Muscle of back (tissue), 13 donors: Measurements from ENCODE around the gene PLPP7. TPM values are rescaled to one million over a fixed set of nuclear protein-coding genes. Genes with fewer than 3 reads are reported as not detected.
"Not testable (repeated sequence)": the region's sequence is repeated elsewhere in the genome, so short reads cannot be mapped to it uniquely, and the experiment has no call there.

ENCODE experiments used
- DNase-seq, 3 donors: peaks; one replicate each; pipeline versions ENCODE4 v3.0.0 to v3.0.0-alpha.2; 2013
- long read RNA-seq, 9 donors: transcript quantifications; one replicate each; lab custom pipeline, GENCODE V29; 2026
- polyA plus RNA-seq, 10 donors: library from polyadenylated mRNA; unstranded; fragments of 120-200 nt; gene quantifications; one replicate each; pipeline ENCODE4 v1.2.1, GENCODE V29; 2013; ENCODE audit not compliant: insufficient read length in 10 of 10

PLPP7 gene
- polyA plus RNA-seq, result 10 to 100 TPM; 20.0 to 33.9 (median 30.0) TPM
- long read RNA-seq, donor 1, transcript PLPP7-202 (2 exons, 2,095 nt), result major isoform, 12 of 12 reads
- long read RNA-seq, donor 1, partial matches to known transcripts, result 0 of 12 reads
- long read RNA-seq, donor 1, other reads (novel, unspliced or antisense), result 0 of 12 reads
- long read RNA-seq, donor 2, transcript PLPP7-202 (2 exons, 2,095 nt), result major isoform, 11 of 13 reads
- long read RNA-seq, donor 2, partial matches to known transcripts, result 0 of 13 reads
- long read RNA-seq, donor 2, other reads (novel, unspliced or antisense), result 0 of 13 reads
- long read RNA-seq, donor 3, result 0 reads
- long read RNA-seq, donor 4, transcript PLPP7-202 (2 exons, 2,095 nt), result major isoform, 6 of 7 reads
- long read RNA-seq, donor 4, partial matches to known transcripts, result 0 of 7 reads
- long read RNA-seq, donor 4, other reads (novel, unspliced or antisense), result 0 of 7 reads
- long read RNA-seq, donor 5, transcript PLPP7-202 (2 exons, 2,095 nt), result major isoform, 15 of 16 reads
- long read RNA-seq, donor 5, partial matches to known transcripts, result 0 of 16 reads
- long read RNA-seq, donor 5, other reads (novel, unspliced or antisense), result 0 of 16 reads
- long read RNA-seq, donor 6, transcript PLPP7-202 (2 exons, 2,095 nt), result major isoform, 10 of 10 reads
- long read RNA-seq, donor 6, partial matches to known transcripts, result 0 of 10 reads
- long read RNA-seq, donor 6, other reads (novel, unspliced or antisense), result 0 of 10 reads
- long read RNA-seq, donor 7, transcript PLPP7-202 (2 exons, 2,095 nt), result major isoform, 5 of 5 reads
- long read RNA-seq, donor 7, partial matches to known transcripts, result 0 of 5 reads
- long read RNA-seq, donor 7, other reads (novel, unspliced or antisense), result 0 of 5 reads
- long read RNA-seq, donor 8, transcript PLPP7-202 (2 exons, 2,095 nt), result major isoform, 9 of 9 reads
- long read RNA-seq, donor 8, partial matches to known transcripts, result 0 of 9 reads
- long read RNA-seq, donor 8, other reads (novel, unspliced or antisense), result 0 of 9 reads
- long read RNA-seq, donor 9, partial matches to known transcripts, result 0 of 3 reads
- long read RNA-seq, donor 9, other reads (novel, unspliced or antisense), result 0 of 3 reads

DNA sequence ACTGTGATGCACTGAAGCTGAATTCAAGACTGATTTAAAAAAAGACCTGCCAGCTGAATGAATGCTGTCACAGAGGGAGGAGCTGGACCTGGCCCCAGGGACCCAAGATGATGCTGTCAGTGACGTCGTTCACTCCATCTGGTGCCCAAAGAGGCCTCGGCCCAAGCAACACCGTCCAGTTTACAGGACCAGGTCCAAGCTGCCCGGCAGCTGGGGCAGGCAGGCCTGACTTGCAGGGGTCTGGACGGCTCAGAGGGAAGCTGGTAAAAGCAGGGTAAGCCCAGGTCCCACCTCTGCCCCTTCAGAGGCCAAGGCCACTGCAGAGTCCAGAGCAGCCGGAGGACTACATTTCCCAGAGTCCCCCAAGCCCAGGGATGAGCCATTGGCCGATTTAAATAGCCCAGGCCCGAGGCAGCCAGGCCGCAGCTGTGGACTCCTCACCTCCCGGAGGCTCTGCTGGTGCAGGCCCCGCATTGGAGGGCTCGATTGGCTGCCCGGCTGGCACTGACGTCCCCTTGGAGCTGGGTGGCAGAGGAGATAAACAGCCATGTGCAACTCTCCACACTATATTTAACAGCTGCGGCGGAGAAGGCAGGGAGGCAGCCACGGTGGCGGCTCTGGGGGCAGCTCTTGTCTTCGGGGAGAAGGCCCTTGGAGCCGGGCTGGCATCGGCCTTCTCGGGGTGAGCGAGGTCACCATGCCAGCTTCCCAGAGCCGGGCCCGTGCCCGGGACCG, at the start of gene PLPP7:
Gene PLPP7 (plus strand): TSS at position 423 of the 735 bp plus-strand sequence. CDS start 275 bp downstream, at position 698.
- DNase-seq, result peak; percentile 77 to 90 (median 83)

GRCh38 chr9:131240047-131240921, 49.2 kb upstream of the PLPP7 start:
- peak in 1 of 3 donors; percentile 34 for DNase-seq

- DNase-seq, result not testable (repeated sequence)
These were observed 45.2 kb upstream of the PLPP7 start for GRCh38 chr9:131244331-131244730.

DNA sequence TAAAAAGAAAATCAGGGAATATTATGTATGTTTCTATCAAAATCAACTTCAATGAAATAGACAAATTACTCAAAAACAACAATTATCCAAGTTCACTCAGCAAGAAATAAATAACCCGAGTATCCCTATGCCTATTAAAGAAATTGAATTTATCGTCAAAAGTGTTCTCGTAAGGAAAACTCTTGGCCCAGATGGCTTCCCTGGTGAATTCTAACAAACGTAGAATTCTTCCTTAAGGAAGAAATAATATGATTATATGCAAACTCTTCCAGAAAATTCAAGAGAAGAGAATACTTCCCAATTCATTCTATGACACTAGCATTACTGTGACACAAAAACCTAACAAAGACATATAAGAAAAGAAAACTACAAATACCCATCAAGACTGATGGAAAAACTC, 42.9 kb upstream of the PLPP7 start:
- peak in 1 of 3 donors; percentile 48 for DNase-seq

DNA sequence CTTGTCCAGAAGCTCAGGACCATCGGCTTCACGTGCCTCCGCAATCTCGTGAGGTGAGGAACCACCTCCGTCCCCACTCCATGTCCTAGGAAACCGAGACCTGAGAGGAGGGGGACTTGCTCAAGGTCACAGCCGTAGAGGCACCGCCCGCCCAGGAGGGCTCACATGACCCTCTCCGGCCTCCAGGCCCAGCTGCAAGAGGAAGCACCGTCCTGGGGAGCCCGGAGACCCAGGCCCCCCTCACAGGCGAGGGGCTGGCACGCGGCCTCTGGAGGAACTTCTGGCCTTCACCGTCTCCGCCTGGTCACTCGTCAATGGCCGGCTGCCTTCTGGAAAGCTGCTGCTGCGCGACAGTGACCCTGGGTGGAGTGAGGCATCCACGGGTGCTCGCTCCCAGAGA, 37.4 kb upstream of the PLPP7 start:
- no peak for DNase-seq

GRCh38 chr9:131253891-131254491, 35.5 kb upstream of the PLPP7 start:
- DNase-seq, result peak in 1 of 3 donors; percentile 79

GRCh38 chr9:131254626-131255025, 34.9 kb upstream of the PLPP7 start:
- no peak for DNase-seq

GRCh38 chr9:131255676-131256197, 33.8 kb upstream of the PLPP7 start:
- no peak for DNase-seq

DNA sequence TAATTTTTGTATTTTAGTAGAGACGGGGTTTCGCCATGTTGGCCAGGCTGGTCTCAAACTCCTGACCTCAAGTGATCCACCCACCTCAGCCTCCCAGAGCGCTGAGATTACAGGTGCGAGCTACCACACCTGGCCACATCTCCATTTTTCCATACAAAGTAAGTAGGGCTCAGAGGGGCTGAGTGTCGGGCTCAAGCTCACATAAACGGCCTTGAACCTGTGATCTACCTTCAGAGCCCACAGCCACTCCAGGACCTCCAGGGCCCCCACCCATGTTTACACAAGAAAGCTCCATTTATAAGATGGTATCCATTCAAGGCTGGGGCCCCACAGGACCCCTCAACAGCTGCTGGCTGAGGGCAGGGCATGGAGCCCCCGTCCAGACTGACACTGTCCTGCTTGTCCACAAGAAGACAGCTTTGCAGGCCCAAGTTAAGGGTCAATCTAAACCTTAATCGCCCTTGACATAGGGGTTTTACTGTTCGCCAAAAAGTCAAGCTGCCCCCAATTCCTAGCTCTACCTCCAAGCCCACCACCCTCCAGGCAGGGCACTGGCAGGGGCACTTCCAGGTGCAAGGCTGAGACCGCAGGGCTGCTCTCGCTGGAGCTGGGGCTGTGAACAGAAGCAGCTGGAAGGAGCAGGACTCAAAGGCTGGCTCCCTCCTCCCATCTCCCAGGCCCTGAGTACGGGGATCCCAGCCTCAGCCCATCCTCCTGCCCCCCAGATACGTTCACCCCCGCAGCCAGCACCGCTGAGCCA, 32.1 kb upstream of the PLPP7 start:
- peak in 1 of 3 donors; percentile 25 for DNase-seq

- DNase-seq, result peak in 2 of 3 donors; percentile 74 to 80
These were observed 31.3 kb upstream of the PLPP7 start for GRCh38 chr9:131258186-131258585.

DNA sequence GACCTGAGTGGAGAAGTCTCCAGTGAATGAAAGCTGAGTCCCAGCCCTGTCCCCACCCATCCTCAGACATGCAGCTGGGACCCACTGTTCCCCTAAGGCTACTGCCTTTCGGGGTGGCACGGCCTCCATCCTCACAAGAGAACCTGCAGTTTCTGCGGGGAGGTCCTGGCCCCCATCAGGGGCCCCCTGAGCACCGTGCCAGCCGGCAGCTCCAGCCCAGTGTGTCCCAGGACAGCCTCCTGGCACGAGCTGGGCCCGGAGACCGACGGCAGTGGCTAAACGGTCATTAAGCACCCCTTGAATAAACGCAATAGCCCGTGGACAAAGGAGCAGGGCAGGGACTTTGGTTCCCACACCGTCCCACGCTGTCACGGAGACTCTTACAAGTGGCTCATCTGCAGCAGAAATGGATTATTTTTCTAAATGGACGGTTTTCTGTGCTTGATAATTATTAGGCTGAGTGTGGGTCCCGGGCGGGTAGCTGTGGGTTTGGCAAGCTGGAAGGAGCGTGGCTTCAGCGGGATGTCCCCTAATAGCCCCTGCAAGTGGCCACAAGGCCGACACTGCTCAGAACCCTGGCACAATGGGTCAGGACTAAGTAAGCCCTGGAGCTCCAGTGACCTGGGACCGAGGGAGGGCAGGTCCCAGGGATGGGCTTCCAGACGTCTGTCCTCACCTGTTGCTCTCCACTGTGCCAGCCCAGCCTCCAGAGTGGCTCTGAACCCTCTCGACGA, 30.7 kb upstream of the PLPP7 start:
- DNase-seq, result no peak

GRCh38 chr9:131259432-131259898, 30.1 kb upstream of the PLPP7 start:
- DNase-seq, result no peak

- DNase-seq, result no peak
These were observed 29.5 kb upstream of the PLPP7 start for GRCh38 chr9:131259916-131260597.

DNA sequence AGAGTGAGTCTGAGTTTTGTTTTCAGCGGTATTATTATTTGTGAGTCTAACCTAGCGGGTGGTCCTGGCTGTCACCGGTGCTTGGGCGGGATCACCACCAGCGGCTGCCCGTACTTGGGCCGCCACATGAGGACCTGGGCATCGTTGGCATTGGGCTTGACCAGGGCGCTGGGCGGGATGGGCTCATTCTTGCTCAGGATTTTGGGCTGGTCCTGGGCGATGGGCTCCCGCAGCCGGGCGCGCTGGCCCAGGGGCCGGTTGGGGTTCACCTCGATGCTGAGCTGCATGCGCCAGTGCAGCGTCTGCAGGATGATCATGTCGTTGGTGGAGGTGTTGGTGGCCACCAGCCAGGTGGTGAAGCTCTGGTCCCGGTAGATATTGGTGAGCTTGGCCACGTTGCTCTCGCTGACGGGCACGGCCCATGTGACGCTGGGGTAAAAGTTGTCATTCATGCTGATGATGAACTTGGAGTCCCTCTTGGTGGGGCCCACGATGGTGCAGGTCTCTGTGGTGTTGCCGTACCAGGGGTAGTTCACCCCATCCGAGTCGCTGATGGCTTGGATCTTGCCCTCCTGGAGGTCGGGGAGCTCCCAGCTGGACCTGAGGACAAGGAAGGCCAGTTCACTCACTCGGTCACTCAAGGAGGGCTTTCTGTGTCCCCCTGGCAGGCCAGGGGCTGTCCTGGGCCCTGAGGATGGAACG, 28.6 kb upstream of the PLPP7 start:
- no peak for DNase-seq

DNA sequence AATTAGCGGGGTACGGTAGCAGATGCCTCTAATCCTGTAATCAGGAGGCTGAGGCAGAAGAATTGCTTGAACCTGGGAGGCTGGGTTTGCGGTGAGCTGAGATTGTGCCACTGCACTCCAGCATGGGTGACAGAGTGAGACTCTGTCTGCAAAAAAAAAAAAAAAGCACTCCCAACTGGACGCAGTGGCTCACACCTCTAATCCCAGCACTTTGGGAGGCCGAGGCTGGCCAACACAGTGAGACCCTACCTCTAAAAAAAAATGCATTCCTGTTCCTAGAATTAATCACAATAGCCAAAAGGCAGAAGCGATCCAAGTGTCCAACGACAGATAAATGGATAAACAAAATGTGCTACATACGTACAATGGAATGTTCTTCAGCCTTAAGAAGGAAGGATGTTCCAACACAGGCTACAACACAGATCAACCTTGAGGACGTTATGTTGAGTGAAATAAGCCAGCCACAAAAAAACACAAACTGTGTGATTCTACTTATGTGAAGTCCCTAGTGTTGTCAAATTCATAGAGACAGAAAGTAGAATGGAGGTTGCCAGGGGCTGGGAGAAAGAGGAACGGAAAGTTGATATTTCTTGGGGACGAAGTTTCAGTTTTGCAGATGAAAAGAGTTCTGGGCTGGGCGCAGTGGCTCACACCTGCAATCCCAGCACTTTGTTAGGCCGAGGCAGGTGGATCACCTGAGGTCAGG, 27.0 kb upstream of the PLPP7 start:
- no peak for DNase-seq

GRCh38 chr9:131263033-131263343, 26.5 kb upstream of the PLPP7 start:
- not testable (repeated sequence) for DNase-seq
